K562 (cell line): ENCODE data around the gene SRM. TPM values are rescaled to one million over a fixed set of nuclear protein-coding genes. Genes with fewer than 3 reads are reported as not detected.
A peak's percentile ranks its signal among the peaks of the same experiment; 100 is the strongest.

Source experiments
- ATAC-seq: fragments of 200-7000 bp; cut with Tn5 transposase; 3 replicates; pipeline ENCODE4 v1.9.1; 2020; ENCODE audit warnings: moderate library complexity
- BruUV-seq: library from RNA; stranded (reverse); fragments of 400-500 nt; replicated peaks from 2 replicates; lab custom pipeline; 2021; lab: Mats Ljungman, UMichigan
- CTCF ChIA-PET: fragments of 300-600 bp; formaldehyde crosslinking; extraction: SDS; loops from one replicate; lab custom pipeline; 2021; ENCODE audit warnings: low intra/inter-chr PET ratio; lab: Yijun Ruan, JAX
- POLR2A ChIA-PET: fragments of 300-600, 350-650 bp; sonication (Branson Sonifier 250); formaldehyde crosslinking; extraction: SDS; loops from one replicate; lab custom pipeline; 2021; ENCODE audit warnings: antibody characterized with exemption, inconsistent platforms; lab: Yijun Ruan, JAX
- DNase-seq, 4 experiments: peaks; one replicate each; pipeline versions ENCODE4 v3.0.0 to v3.0.0-alpha.2; 2011 to 2018; ENCODE audit warnings: low spot score in 3 of 4, mixed read lengths in 3 of 4; ENCODE audit errors: extremely low read depth in 1 of 4
- FAIRE-seq: peaks from 2 replicates; lab custom pipeline; 2011; peaks lifted over from hg19 to GRCh38; lab: Jason Lieb, UNC
- H2AFZ ChIP-seq: 2 replicates; pipeline ENCODE4 v1.6.0; 2011; ENCODE audit warnings: low read depth, low read length, control low read depth, inconsistent platforms
- H3K27ac ChIP-seq: fragments of 200-600 bp; 3 replicates; pipeline ENCODE4 v1.8.0; 2011; ENCODE audit warnings: low read depth, mild to moderate bottlenecking, control low read depth, inconsistent platforms, low read length, moderate library complexity, mixed read lengths; ENCODE audit errors: extremely low read depth
- H3K27me3 ChIP-seq, 2 experiments: fragments of 300-600 bp in 1 of 2; 2 replicates in 1 of 2; 3 replicates in 1 of 2; pipeline versions ENCODE4 v1.6.0 to v1.8.0; 2011; ENCODE audit warnings: inconsistent platforms in 2 of 2, low read length in 2 of 2, mild to moderate bottlenecking in 1 of 2, mixed read lengths in 1 of 2, moderate library complexity in 1 of 2; ENCODE audit not compliant: control insufficient read depth in 2 of 2, insufficient read depth in 2 of 2
- H3K36me3 ChIP-seq: fragments of 300-600 bp; 3 replicates; pipeline ENCODE4 v1.8.0; 2011; ENCODE audit warnings: mild to moderate bottlenecking, low read length, inconsistent platforms; ENCODE audit not compliant: control insufficient read depth, insufficient read depth
- H3K4me1 ChIP-seq, 2 experiments: fragments of 200-600 bp in 1 of 2; replicated peaks in 1 of 2; 2 replicates in 1 of 2; 3 replicates in 1 of 2; pipeline versions ENCODE4 v1.5.1 to v1.8.0; 2011; ENCODE audit warnings: inconsistent platforms in 2 of 2, low read length in 2 of 2, mild to moderate bottlenecking in 1 of 2, mixed read lengths in 1 of 2, moderate library complexity in 1 of 2; ENCODE audit not compliant: control insufficient read depth in 2 of 2, insufficient read depth in 2 of 2
- H3K4me2 ChIP-seq: 2 replicates; pipeline ENCODE4 v1.6.1; 2011; ENCODE audit warnings: low read length, control low read depth, inconsistent platforms, mixed read lengths; ENCODE audit not compliant: insufficient read depth
- H3K4me3 ChIP-seq: fragments of 200-600 bp; sonication (generic), shearing (Covaris generic); 2 replicates; pipeline ENCODE4 v1.5.1; 2016; ENCODE audit warnings: control low read depth, inconsistent platforms
- H3K79me2 ChIP-seq: fragments of 200-600 bp; 3 replicates; pipeline ENCODE4 v1.8.0; 2011; ENCODE audit warnings: low read length, inconsistent platforms; ENCODE audit not compliant: control insufficient read depth, insufficient read depth
- H3K9ac ChIP-seq, 2 experiments: 2 replicates each; pipeline versions ENCODE4 v1.6.0 to v1.6.1; 2011; ENCODE audit warnings: low read depth in 2 of 2, low read length in 2 of 2, control low read depth in 1 of 2, inconsistent platforms in 1 of 2, mild to moderate bottlenecking in 1 of 2, mixed read lengths in 1 of 2; ENCODE audit not compliant: insufficient read depth in 1 of 2
- H3K9me1 ChIP-seq: one replicate; pipeline ENCODE4 v1.6.0; 2011; ENCODE audit warnings: inconsistent platforms, mild to moderate bottlenecking, low read length, moderate library complexity; ENCODE audit not compliant: control insufficient read depth, insufficient read depth
- H3K9me3 ChIP-seq: replicated peaks from 2 replicates; pipeline ENCODE4 v1.5.1; 2011; ENCODE audit warnings: low read depth, low read length, inconsistent platforms; ENCODE audit not compliant: control insufficient read depth, insufficient read depth
- H4K20me1 ChIP-seq: replicated peaks from 2 replicates; pipeline ENCODE4 v1.6.1; 2011; ENCODE audit warnings: low read length, inconsistent platforms, mixed read lengths; ENCODE audit not compliant: control insufficient read depth, insufficient read depth
- BRF1 ChIP-seq: IDR thresholded peaks from 3 replicates; pipeline ENCODE4 v1.6.1; 2011; ENCODE audit warnings: borderline replicate concordance, mild to moderate bottlenecking; ENCODE audit not compliant: insufficient read length; ENCODE audit errors: extremely low read depth
- MTF1 ChIP-seq: fragments of 250-450 bp; sonication (Bioruptor Pico); IDR thresholded peaks from 2 replicates; pipeline ENCODE4 v1.9.0; 2021; ENCODE audit warnings: moderate library complexity, mild to moderate bottlenecking, inconsistent platforms, borderline replicate concordance
- ZNF778 ChIP-seq: fragments of 450-650 bp; formaldehyde crosslinking; IDR thresholded peaks from 2 replicates; pipeline ENCODE4 v1.4.0; 2020; ENCODE audit warnings: mild to moderate bottlenecking, moderate library complexity
- WGBS: fragments of 100-300 bp; shearing (Covaris generic); methylation state at CpG from one replicate; pipeline ENCODE4 v1.1.6; 2016; ENCODE audit warnings: low coverage, mixed read lengths; ENCODE audit not compliant: insufficient coverage; ENCODE audit errors: missing lambda C conversion rate; 5-methylcytosine and 5-hydroxymethylcytosine counted together
- in situ Hi-C: fragments of 300-500 bp; cut with MboI; formaldehyde crosslinking; loops from 4 replicates; pipeline ENCODE4 v1.15.0; 2018; ENCODE audit warnings: inconsistent platforms, mixed read lengths
- intact Hi-C: fragments of 100-400 bp; cut with micrococcal nuclease; formaldehyde crosslinking; loops from 2 replicates; pipeline ENCODE4 v1.14.2; 2022
- polyA plus RNA-seq, 8 experiments: library from polyadenylated mRNA; depleted of rRNA in 4 of 8; stranded (reverse) in 5 of 8; unstranded in 3 of 8; fragments of >200 nt; fragmentation: Nextera tagmentation in 2 of 8; fragmentation: Illumina TruSeq in 1 of 8; extraction: Ambion mirVana in 2 of 8; extraction: Trizol in 1 of 8; gene quantifications; 2 replicates each; pipeline versions ENCODE4 v1.2.1 to v1.2.3, GENCODE V29; 2011 to 2014; ENCODE audit warnings: inconsistent platforms in 1 of 8, missing spikeins in 1 of 8
- total RNA-seq, 7 experiments: library from RNA; depleted of rRNA in 6 of 7; stranded (reverse); fragments of >200 nt in 6 of 7; fragmentation: Illumina TruSeq in 2 of 7; extraction: Trizol in 2 of 7; gene quantifications; 2 replicates each; pipeline versions ENCODE4 v1.2.1 to v1.2.3, GENCODE V29; 2011 to 2021; ENCODE audit warnings: low replicate concordance in 1 of 7
- TF ChIP-seq, protein P1 (sequence below): fragments of 250-450 bp; sonication (Bioruptor Pico); IDR thresholded peaks from 2 replicates; pipeline ENCODE4 v1.9.0; 2021; ENCODE audit warnings: mild to moderate bottlenecking, inconsistent platforms

The SRM gene
- total and polyA plus RNA-seq, 9 of the 15 experiments (the other 6 are each of a cell fraction or from before 2014, with no cell fraction given), result 23.9 to 373 (median 82.5) TPM

GRCh38 chr1:11027316-11027715 is 32.5 kb downstream of the SRM start:
- Histone ChIP-seq H3K9me3 (no peaks in the 10 kb centered on the region), H3K36me3 (peaks cover 50% of the 10 kb centered on the region), H3K79me2 (no peaks in the 10 kb centered on the region), H4K20me1 (no peaks in the 10 kb centered on the region), H3K27me3 (no peaks in the 10 kb centered on the region), H3K9ac (no peak overlapping the region), H3K27ac (no peak overlapping the region), H3K4me3 (no peak overlapping the region), H3K4me2 (no peak overlapping the region), H3K4me1 (no peaks in the 10 kb centered on the region), H2AFZ (no peak overlapping the region), H3K9me1 (no peaks in the 10 kb centered on the region)
- TF ChIP-seq, protein P1, sequence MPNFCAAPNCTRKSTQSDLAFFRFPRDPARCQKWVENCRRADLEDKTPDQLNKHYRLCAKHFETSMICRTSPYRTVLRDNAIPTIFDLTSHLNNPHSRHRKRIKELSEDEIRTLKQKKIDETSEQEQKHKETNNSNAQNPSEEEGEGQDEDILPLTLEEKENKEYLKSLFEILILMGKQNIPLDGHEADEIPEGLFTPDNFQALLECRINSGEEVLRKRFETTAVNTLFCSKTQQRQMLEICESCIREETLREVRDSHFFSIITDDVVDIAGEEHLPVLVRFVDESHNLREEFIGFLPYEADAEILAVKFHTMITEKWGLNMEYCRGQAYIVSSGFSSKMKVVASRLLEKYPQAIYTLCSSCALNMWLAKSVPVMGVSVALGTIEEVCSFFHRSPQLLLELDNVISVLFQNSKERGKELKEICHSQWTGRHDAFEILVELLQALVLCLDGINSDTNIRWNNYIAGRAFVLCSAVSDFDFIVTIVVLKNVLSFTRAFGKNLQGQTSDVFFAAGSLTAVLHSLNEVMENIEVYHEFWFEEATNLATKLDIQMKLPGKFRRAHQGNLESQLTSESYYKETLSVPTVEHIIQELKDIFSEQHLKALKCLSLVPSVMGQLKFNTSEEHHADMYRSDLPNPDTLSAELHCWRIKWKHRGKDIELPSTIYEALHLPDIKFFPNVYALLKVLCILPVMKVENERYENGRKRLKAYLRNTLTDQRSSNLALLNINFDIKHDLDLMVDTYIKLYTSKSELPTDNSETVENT (CRISPR knock-in tag), result no peak
- no peak for TF ChIP-seq MTF1
- TF ChIP-seq BRF1, result no peak
- TF ChIP-seq ZNF778 (CRISPR knock-in tag), result no peak
- 67% methylated on average over 6 of the region's 6 CpGs for WGBS
- ChIA-PET POLR2A (interaction anchor here (1.0 to 1.5 kb wide), 3 partner anchors 9 to 12 kb away, joined by 3 to 5 read pairs (median 4); no protein-coding TSS in a partner anchor), CTCF (no interaction called here)
- ATAC-seq (no peak), FAIRE-seq (peak; percentile 6), DNase-seq (no peak)
- in situ Hi-C loops (no loop called here), intact Hi-C loops (no loop called here)
- no TSS peak for BruUV-seq
